SIG-M5 treated with dmso at 0.1 percent for 504 hours (cell line): Measurements from ENCODE around the gene CAB39.

Experiments used
- DNase-seq: peaks from one replicate; lab custom pipeline; 2025; ENCODE audit not compliant: unreplicated experiment; lab: John Stamatoyannopoulos, UW

The CAB39 gene

DNA sequence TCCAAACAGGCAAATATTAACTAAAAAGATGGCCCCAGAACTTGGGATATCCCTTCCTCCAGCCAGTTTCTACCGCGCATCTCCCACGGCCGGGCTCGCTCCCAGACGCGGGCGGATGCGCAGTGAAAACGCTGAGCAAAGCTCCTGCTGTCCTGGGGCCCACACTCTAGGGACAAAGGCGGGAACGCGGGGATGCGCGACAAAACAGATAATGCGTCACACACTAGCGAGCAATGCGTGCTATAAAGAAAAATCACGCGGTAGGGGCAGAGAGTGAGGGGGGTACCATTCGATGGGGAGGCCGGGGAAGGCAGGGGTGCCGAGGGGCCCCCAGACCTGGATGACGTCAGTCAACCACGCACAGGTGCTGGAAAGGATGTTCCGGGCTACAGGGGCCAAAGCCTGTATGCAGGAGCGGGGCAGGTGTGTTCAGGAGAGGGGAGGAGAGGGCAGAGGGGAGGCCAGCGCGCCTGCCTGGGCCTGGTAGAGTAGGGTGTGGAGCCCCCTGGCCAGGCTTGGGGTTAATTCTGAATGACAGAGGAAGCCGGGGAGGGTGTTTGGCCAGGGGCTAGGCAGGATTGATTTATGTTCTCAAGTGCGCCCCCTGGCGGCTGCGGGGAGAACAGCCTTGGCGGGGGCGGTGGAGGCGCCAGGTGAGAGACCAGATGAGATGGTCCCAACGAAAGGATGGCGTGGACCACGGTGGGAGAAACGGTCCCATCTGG is 137.2 kb downstream of the CAB39 start:
- no peak for DNase-seq

DNA sequence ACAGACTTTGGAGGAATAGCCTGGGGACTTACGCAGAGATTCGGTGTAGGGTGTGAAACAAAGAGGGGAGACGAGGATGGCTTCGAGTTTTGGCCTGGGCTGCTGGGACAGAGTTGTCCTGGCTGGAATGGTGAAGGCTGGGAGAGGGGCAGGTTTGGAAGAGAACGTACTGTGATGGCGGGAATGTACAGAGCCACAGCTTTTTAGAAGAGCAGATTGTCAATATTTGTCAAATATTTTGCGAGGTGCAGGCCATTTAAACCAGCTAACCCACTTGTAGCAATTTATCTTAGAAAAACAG is 137.7 kb downstream of the CAB39 start:
- DNase-seq: no peak

DNA sequence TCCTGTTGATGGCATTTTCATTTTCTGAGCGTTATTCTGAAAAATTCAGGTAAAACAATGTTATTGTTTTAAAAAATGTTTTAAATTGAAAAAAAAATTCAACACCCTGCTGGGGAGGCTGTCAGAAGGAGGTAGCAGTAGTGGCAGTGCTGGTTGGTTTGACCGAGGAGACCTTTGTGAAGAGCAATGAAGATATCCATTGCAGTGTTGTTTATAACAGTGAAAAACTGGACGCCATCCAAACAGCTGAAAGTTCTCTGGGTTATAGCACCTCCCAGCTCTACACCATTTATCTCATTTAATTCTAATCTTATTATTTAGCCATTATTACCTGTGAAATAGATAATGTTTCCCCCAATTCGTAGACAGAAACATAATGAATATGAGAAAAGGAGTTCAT is 139.5 kb downstream of the CAB39 start:
- no peak for DNase-seq

DNA sequence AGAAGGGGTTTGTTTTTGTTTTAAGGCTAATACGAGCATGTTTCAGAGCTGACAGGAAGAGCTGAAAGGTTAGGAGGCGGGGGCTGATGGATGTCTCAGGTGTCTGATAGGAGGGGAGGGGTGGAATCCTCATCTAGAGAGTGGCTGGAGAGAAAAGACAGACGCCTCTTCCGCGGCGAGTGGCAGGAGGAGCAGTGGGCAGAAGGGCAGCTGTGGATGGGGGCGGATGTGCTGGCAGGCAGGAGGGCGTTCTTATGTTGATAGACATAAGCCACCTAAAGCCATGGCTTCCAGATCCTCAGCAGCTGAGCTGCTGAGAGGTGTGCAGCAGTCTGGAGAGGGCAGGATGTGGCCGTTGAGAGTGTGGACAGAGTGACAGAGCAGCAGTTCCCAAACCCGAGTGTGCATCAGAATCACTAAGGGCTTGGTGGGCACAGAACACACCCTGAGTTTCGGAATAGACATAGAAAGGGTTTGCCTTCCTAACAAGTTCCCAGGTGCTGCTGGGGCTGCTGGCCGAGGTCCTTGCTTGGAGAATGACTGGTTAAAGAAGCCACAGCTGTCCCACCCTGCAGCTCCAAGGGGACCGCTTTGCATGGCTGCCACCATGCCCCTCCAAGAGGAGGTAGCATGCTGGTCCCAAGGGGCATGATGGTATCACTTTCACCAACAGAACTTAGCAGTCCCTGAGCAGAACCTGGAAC is 149.1 kb downstream of the CAB39 start:
- DNase-seq: no peak

DNA sequence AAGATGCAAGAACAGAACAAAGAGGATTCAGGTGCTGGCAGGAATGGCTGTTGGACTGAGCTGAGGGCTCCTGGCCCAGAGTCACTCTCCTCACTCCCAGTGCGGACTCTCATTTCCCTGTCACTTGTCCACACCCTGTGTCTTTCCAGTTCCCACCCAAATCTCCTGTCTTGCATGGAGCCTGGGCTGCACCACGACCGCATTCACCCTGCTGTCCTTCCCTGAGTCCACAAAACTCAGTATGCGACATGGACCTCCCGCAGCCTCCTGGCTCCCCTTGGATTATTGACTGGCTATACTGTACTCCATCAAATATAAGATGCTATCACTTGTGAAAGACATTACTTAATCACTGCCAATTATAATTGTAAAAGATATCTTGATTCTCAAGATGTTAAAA is 149.7 kb downstream of the CAB39 start:
- DNase-seq: no peak

DNA sequence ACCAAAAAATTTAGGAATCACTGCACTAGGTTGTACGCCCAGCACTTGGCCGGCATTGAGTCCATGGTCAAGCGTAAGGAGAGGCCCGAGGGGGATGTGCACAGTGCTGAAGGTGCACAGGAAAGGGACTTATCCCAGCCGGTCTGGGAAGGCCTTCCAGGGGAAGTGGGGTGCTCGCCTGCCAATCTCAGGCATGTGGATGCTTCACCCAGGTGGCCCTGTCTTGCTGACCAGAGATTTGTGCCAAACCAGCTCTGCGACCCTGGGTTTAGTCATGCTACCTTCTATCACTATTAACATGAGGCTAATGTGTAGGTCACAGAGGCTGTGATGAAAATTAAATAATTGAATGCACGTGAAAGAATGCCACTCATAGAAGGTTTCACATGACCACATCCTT is 150.4 kb downstream of the CAB39 start:
- DNase-seq: no peak

DNA sequence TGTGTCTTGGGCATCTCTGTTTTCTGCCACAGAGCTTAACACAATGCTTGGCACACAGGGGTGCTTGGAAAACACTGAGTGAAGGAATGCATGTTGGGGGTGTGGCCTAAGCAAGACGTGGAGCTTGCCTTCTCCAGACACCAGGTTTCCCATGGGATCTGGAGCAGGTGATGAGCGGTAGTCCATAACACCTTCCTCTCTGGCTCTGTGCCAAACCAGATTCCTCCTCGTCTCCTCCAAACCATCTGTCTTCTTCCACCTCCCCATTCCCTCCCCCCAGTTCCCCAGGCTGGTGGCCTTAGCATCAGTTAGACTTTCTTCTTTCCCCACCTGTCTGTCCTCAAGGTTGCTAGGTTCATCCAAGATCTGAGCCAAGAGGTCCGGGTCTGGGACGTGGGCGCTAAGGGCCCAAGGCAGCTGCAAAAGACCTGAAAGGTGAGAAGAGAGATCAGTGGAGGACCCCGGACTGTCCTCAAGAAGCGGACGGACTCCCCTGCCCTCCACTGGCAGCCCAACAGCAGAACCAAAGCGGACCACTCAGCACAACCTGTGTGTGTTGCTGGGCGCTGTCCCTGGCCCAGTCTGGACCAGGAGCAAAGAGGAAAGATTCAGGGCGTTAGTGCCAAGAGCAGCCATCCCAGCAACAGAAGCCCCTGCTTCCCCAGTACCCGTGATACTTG is 150.9 kb downstream of the CAB39 start:
- DNase-seq: no peak

DNA sequence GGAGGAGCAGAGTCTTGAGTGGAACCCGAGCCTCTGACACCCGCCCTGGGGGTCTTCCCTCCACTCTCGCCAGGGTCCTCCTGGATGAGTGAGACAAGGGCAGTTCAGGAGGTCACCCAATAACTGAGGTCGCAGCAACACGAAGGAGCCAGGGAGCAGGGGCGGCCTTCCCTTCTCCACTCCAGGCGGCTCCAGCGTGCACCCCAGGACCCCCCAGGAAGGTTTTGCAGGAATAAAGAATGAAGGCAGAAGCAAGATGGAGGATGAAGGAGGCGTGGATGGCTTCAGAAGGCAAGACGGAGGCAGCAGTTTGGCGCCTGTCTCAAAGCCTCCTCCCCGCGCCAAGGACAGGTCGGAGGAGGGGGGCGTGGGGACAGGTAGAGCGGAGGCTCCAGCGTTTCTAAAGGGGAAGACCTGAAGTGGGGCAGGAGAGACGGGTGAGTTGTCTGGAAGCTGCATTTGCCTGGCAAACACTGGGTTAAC is 151.5 kb downstream of the CAB39 start:
- DNase-seq: no peak

DNA sequence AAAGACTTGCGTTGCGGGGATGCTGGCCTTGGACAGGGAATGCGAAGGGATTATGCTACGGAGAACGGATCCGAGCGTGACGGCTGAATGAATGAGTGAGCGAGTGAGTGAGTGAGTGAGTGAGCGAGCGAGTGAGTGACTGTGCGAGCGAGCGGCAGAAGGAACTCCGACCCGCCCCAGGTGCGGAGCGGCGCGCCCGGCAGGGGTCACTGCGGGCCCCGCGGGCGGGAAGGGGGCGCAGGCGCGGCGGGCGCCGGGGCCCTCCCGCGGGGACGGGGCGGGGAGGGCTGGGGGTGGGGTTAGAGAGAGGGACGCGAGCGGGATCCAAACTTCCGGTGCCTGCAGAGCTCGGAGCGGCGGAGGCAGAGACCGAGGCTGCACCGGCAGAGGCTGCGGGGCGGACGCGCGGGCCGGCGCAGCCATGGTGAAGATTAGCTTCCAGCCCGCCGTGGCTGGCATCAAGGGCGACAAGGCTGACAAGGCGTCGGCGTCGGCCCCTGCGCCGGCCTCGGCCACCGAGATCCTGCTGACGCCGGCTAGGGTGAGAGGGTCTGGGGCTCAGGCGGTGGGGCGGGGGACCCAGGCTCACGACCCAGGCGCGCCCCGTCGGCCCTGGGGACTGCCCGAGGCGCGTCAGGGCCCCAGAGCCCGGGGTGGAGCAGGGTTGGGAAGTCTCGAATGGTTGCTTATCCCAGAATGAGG is 152.1 kb downstream of the CAB39 start, which contains the start of gene ITM2C:
Gene ITM2C (plus strand): TSS at position 338 of the 702 bp plus-strand sequence. CDS start 84 bp downstream, at position 422.
- DNase-seq: peak; percentile 57

DNA sequence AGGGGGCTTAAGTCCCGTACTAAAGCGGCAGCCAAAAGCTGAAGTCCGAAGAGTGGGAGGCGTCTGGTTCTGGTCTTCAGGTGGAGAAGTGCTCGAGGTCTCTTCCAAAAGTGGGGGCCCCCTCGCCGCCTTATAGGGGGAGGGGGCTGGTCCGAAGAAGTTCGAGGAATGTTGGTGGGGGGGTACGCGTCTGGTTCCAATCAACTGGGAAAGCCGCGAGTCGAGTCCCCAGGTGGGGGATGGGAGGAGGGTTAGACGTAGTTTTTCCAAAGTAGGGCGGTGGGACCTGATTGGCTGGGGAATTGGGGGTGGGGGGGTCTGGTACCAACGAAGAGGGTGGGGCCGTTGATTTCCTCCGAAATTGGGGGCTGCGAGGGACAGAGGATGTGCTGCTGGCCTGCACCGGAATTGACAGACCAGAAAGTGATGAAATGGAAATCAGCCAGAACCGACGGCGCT is 152.7 kb downstream of the CAB39 start:
- no peak for DNase-seq

DNA sequence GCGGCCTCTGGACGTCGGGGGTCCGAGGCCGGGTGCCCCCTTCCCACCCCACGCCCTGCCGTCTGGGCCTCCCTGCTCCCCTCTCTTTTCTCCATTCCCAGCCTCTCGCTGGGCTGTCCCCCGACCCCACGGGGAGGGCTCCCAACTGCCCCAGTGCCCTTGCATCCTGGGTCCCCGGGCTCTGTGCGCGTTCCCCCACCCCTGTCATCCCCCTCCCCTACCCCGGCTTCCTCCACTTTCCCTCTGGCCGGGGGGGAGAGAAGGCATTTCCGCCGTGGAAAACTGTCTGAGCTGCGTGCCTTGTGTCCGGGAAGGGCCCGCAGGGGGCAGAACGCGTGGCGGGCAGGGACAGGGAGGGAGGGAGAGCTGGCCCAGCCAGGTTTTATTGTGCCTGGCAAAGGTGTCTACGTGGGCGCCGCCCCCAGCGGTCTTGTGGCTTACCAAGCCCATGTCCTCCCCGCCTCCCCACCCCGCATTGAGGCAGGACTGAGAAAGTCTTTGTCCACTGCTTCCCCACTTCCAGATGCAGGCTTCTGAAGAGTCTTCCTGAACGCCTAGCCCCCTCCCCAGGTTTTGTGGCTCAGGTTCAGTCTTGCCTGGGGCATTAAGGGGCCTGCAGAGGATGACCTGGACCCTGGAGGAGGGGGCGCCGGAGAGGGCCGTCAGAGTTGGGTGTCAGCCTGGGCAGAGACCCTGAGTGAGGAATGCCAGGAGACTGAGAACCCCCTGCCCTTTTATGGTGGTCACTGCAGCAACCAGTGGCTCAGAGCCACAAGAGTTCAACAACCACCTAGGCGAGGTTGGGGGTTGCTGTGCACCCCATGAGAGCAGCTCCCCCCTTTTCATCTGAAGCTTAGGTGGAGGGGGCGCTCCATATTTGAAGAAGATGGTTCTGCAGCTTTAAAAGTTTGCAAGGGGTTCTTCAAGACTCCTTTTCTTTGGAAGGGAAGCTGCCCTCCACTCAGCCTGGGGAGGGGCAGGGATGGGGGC is 153.4 kb downstream of the CAB39 start:
- no peak for DNase-seq

DNA sequence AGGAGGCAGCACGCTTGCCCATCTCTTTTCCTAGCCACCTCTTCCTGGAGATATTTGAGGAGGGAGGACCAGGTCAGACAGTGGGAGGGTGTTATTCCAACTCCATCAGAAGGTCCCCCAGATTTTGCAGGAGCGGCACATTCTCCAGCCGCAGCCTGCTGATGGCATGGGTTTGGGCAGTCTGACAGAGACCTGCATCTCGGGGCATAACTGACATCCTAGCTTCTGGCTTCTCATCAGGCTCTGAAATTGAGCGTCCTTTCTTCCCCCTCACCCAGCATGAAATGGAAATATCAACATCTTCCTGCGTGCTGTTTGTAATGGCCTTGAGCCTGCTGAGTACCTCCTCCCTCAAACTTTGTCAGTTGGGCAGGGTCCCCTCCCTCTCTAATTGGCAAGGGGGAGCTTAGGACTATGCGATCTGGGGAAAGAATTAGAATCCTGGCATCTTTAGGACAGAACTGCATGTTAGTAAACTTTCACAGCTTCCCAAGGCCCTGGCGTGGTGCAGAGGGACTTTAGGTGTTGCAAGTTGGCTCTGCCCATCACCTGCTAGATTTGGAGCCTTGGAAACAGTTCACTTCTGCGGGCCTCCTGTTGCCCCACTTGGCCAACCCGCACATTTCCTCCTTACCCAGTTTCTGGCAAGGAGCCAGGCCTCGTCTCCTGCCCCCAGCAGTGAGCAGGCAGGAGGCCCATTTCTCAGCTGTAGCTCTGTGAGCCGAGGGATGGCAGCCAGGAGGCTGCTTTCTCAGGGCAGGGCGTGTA is 154.3 kb downstream of the CAB39 start:
- peak; percentile 78 for DNase-seq

DNA sequence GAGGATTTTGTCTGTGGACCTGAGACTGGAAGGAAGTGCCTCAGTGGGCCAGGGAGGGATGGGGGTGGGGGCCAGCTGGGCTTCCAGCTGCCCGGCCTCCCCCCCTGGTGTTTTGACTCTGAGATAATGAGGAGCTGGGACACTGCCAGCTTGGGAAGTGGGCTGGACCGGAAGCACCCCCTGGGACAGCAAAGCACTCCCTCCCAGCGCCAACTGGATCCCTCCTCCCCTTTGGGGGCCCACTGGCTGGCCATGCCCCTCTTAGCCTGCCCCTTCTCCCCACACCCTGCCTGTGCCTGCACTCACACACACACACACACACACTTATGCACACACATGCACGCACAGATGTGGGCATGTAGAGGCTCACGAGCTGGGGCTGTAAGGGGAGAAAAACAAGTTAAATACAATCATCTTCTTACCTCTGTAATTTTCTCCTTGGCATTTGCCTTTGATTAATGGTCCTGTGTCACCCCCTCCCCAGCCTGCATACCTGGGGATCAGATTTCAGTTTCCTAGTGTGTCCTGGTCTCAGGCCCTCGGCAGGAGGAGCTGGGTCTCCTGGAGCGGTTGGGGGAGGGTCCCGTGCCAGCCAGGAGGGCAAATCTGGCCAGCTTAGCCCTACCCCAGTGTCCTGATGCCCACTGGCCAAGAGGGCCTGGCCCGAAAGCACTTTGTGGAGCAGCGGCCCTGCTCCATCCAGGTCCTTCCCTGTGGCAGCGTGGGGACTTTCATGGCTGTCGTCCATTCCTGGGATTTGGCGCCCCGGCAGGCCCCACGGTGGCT is 155.7 kb downstream of the CAB39 start:
- DNase-seq: no peak

DNA sequence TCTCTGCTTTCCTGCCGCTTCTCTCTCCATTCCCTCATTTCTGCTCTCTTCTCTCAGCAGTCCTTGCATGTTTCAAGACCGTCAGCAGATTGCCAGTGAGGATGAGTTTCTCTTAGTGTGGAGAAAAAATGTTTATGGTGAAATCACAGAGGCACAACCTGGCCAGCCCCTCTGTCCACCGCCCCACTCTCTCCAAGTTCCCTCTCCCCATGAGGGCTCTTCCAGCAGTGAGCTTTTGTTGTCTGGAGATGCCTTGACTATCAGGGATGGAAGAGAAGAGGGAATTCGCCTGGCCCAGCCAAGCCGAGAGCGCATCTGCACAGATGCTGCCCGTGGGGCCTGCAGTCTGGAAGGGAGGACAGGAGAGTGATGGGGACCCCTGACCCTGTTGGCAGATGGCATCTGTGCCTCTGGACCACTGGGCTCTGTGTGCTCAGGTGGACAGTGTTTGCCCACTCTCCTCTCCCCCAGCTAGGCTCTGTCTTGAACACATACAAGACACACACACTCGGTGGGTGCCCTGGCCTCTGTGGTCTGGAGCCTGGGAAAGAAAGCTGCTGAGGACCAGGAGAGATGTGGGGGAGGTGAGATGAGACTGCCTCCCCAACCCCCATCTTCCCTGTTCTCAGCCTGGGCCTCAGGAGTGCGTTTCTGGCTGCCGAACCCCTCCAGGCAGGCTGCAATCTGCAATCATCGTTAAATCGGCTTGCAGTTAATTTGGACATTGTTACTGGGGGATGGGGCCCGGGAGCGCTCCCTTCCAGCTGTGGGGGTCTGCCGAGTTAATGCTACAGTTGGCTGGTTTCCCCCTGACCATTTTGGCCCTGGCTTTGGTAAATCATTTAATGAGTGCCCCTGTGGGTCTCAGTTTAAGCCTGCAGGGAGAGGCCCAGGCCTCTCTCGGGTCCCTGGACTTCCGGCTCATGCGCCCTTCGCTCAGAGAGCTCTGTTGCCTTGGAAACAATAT is 156.6 kb downstream of the CAB39 start:
- no peak for DNase-seq

DNA sequence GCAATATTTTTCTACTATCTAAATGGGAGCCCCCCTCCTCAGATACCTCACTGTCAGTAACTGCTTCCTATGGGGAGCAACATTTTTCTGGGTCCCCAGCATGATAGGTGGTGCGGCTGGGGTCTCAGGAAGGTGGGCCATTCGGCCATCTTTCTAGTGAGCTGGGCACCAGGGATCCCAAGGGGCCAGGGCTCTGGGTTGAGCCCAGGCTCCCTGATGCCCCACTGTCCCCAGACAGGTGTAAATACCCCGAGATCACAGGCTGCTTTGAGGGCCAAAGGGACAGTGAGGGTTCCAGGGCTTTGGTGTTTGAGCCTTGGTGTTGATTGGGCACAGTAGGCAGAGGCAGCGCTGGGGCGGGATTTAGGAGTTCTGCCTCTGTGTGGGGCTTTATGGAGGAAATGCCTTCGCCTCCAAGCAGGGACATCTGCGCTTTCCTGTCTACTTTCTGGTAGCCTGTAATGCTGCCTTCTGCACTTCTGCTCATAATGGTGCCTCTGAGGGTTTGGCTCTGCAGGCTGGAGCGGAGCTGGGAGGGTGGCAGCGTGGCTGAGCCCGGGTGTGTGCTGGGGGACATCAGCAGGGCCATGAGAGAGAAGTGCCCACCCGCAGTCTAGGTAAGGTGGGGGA is 157.4 kb downstream of the CAB39 start:
- DNase-seq: no peak
